Measurements from ENCODE around the gene DESI1.

- no peak for TF ChIP-seq CTCF (IDR thresholded peaks at IDR 0.05 in 4 of 5, conservative IDR thresholded peaks at IDR 0.05 in 1 of 5)
- TF ChIP-seq POLR2A (IDR thresholded peaks at IDR 0.05), result no peak
These were observed 41.4 kb downstream of the DESI1 start for GRCh38 chr22:41579297-41579996.

Data from gastrocnemius medialis (tissue), 4 donors.